B cell (primary cell): Measurements from ENCODE around the gene BTN2A1. TPM values are rescaled to one million over a fixed set of nuclear protein-coding genes. Genes with fewer than 3 reads are reported as not detected.

Experiments used
- polyA plus RNA-seq: library from polyadenylated mRNA; depleted of rRNA; stranded (reverse); fragments of >200 nt; gene quantifications from 2 replicates; pipeline ENCODE4 v1.2.3, GENCODE V29; 2012
- small RNA-seq: library from RNA; depleted of rRNA; stranded (forward); fragments of <200 nt; gene quantifications from one replicate; pipeline ENCODE3, GENCODE V24; 2012; ENCODE audit warnings: low replicate concordance, low read depth; ENCODE audit not compliant: insufficient read length
- total RNA-seq, 2 donors: library from RNA; stranded (reverse); fragments of 120-200 nt in 1 of 2; gene quantifications; 1 replicate in 1 of 2; 2 replicates in 1 of 2; pipeline versions ENCODE4 v1.2.3 to v1.2.4, GENCODE V29; 2013 to 2022

Gene BTN2A1
- total and polyA plus RNA-seq, 2 donors (not counting 1 experiment from before 2014, with no cell fraction given) = 55.1 to 69.6 TPM

Small RNA genes within 50 kb of the gene (small RNA-seq; reads per million reads assigned to genes)
- gene RNU6-502P = not detected

Other genes with a start within 250 kb of the BTN2A1 start
- 153 and 177 TPM in 2 replicates for gene BTN3A2, start 92.8 kb upstream of the BTN2A1 start, total RNA-seq
- 80.0 and 108 TPM in 2 replicates for gene BTN3A2, start 92.8 kb upstream of the BTN2A1 start, polyA plus RNA-seq
- 113 and 115 TPM in 2 replicates for gene BTN2A2, start 74.8 kb upstream of the BTN2A1 start, total RNA-seq
- gene BTN2A2, start 74.8 kb upstream of the BTN2A1 start, polyA plus RNA-seq = 111 and 135 TPM in 2 replicates
- gene BTN3A1, start 55.7 kb upstream of the BTN2A1 start, total RNA-seq = 173 and 175 TPM in 2 replicates
- gene BTN3A1, start 55.7 kb upstream of the BTN2A1 start, polyA plus RNA-seq = 133 and 157 TPM in 2 replicates
- 136 and 139 TPM in 2 replicates for gene BTN3A3, start 17.5 kb upstream of the BTN2A1 start, total RNA-seq
- 61.8 and 65.5 TPM in 2 replicates for gene BTN3A3, start 17.5 kb upstream of the BTN2A1 start, polyA plus RNA-seq
- 0.53 and 0.74 TPM in 2 replicates for gene BTN1A1, start 42.3 kb downstream of the BTN2A1 start, total RNA-seq
- 0.22 and 0.42 TPM in 2 replicates for gene BTN1A1, start 42.3 kb downstream of the BTN2A1 start, polyA plus RNA-seq
- 81.1 and 82.4 TPM in 2 replicates for gene HMGN4, start 80.4 kb downstream of the BTN2A1 start, total RNA-seq
- gene HMGN4, start 80.4 kb downstream of the BTN2A1 start, polyA plus RNA-seq = 25.7 and 37.7 TPM in 2 replicates
- gene ABT1, start 139.0 kb downstream of the BTN2A1 start, total RNA-seq = 28.6 and 29.8 TPM in 2 replicates
- gene ABT1, start 139.0 kb downstream of the BTN2A1 start, polyA plus RNA-seq = 16.9 and 17.6 TPM in 2 replicates
- 23.5 and 27.6 TPM in 2 replicates for gene ZNF322, start 201.8 kb downstream of the BTN2A1 start, total RNA-seq
- gene ZNF322, start 201.8 kb downstream of the BTN2A1 start, polyA plus RNA-seq = 2.9 and 3.2 TPM in 2 replicates